Measurements from ENCODE around the gene NDUFB7. TPM values are rescaled to one million over a fixed set of nuclear protein-coding genes. Genes with fewer than 3 reads are reported as not detected.

The NDUFB7 gene
- total RNA-seq, 1 donor from 2014 or later: 363 TPM

DNA sequence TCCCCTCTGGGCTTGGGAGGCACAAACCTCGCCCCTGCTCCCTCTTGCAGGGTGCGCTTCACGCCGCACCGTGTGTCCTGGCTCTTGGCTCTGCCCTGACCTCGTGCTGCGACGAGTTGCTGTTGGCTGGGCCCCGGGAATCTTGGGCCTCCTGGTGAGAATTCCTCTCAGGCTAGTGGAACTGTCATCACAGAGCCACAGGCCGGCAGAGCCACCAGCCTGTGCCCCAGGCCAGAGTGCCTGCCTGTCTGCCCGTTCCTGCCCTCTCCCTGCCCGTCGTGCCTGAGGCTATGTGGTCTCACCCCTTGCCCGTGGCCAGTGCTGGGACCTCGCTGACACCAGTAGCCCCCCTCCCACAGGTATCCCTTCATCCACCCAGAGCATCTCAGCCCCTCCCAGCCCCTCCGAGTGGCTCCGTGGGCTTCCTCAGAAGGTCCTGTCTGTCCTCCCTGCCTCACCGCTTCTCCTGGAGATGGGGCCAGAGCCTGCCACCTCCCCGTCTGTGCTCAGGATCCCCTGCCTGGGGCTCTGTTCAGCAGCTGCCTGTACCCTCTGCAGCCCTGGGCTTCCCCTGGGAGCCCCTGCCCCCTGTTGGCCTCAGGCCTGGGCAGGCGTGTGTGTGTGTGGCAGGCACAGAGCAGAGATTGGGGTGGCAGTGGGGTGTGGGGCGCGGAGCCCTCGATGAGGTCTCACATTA is 13.3 kb downstream of the NDUFB7 start:
- Histone ChIP-seq H3K4me3 (ENCODE audit: low read depth, low read length) (no peak overlapping the region), H3K27me3 (ENCODE audit: control insufficient read depth, insufficient read depth, low read length) (no peaks in the 10 kb centered on the region), H3K36me3 (ENCODE audit: control insufficient read depth, insufficient read depth, low read length) (no peaks in the 10 kb centered on the region)
- DNase-seq (ENCODE audit: low read depth): no peak
- no peak for TF ChIP-seq CTCF (IDR thresholded peaks at IDR 0.05; ENCODE audit: insufficient read depth, low read length, poor library complexity, severe bottlenecking)

- DNase-seq (ENCODE audit: low read depth): no peak
- TF ChIP-seq CTCF (IDR thresholded peaks at IDR 0.05; ENCODE audit: insufficient read depth, low read length, poor library complexity, severe bottlenecking): peak; percentile 97
Observed at GRCh38 chr19:14556662-14557188, 15.1 kb downstream of the NDUFB7 start.

GRCh38 chr19:14555918-14556661 is 15.8 kb downstream of the NDUFB7 start:
- TF ChIP-seq CTCF (IDR thresholded peaks at IDR 0.05; ENCODE audit: insufficient read depth, low read length, poor library complexity, severe bottlenecking): no peak
- Histone ChIP-seq H3K27me3 (ENCODE audit: control insufficient read depth, insufficient read depth, low read length) (no peaks in the 10 kb centered on the region), H3K36me3 (ENCODE audit: control insufficient read depth, insufficient read depth, low read length) (no peaks in the 10 kb centered on the region), H3K4me3 (ENCODE audit: low read depth, low read length) (no peak overlapping the region)
- DNase-seq (ENCODE audit: low read depth): no peak

More at GRCh38 chr19:14556662-14557188, 15.1 kb downstream of the NDUFB7 start:
- Histone ChIP-seq H3K36me3 (ENCODE audit: control insufficient read depth, insufficient read depth, low read length) (no peaks in the 10 kb centered on the region), H3K27me3 (ENCODE audit: control insufficient read depth, insufficient read depth, low read length) (no peaks in the 10 kb centered on the region), H3K4me3 (ENCODE audit: low read depth, low read length) (no peak overlapping the region)

- no peak for TF ChIP-seq CTCF (IDR thresholded peaks at IDR 0.05; ENCODE audit: insufficient read depth, low read length, poor library complexity, severe bottlenecking)
- Histone ChIP-seq H3K36me3 (ENCODE audit: control insufficient read depth, insufficient read depth, low read length) (no peaks in the 10 kb centered on the region), H3K4me3 (ENCODE audit: low read depth, low read length) (no peak overlapping the region), H3K27me3 (ENCODE audit: control insufficient read depth, insufficient read depth, low read length) (no peaks in the 10 kb centered on the region)
- no peak for DNase-seq (ENCODE audit: low read depth)
Observed at GRCh38 chr19:14554382-14554812, 17.5 kb downstream of the NDUFB7 start.

GRCh38 chr19:14553939-14554243 is 18.0 kb downstream of the NDUFB7 start:
- no peak for TF ChIP-seq CTCF (IDR thresholded peaks at IDR 0.05; ENCODE audit: insufficient read depth, low read length, poor library complexity, severe bottlenecking)
- Histone ChIP-seq H3K36me3 (ENCODE audit: control insufficient read depth, insufficient read depth, low read length) (no peaks in the 10 kb centered on the region), H3K4me3 (ENCODE audit: low read depth, low read length) (no peak overlapping the region), H3K27me3 (ENCODE audit: control insufficient read depth, insufficient read depth, low read length) (no peaks in the 10 kb centered on the region)
- DNase-seq (ENCODE audit: low read depth): no peak
